GM18519 (cell line): Measurements from ENCODE around the gene ARHGAP30.
"Not testable (repeated sequence)": the region's sequence is repeated elsewhere in the genome, so short reads cannot be mapped to it uniquely, and the experiment has no call there.

Experiments used
- ATAC-seq: cut with Tn5 transposase; IDR thresholded peaks from one replicate; pipeline ENCODE4 v1.9.1; 2021; ENCODE audit warnings: mild to moderate bottlenecking, moderate library complexity; ENCODE audit not compliant: unreplicated experiment, low FRiP score

The ARHGAP30 gene

GRCh38 chr1:161071886-161072371 is 2.2 kb upstream of the ARHGAP30 start:
- no peak for ATAC-seq

GRCh38 chr1:161070761-161071160 is 1.1 kb upstream of the ARHGAP30 start:
- no peak for ATAC-seq

GRCh38 chr1:161069241-161069640 is 450 bp downstream of the ARHGAP30 start:
- no peak for ATAC-seq

GRCh38 chr1:161068306-161069234 is 1.1 kb downstream of the ARHGAP30 start:
- ATAC-seq: no peak

GRCh38 chr1:161066694-161067093 is 3.0 kb downstream of the ARHGAP30 start:
- no peak for ATAC-seq

GRCh38 chr1:161065681-161066080 is 4.0 kb downstream of the ARHGAP30 start:
- not testable (repeated sequence) for ATAC-seq

GRCh38 chr1:161063936-161064335 is 5.8 kb downstream of the ARHGAP30 start:
- not testable (repeated sequence) for ATAC-seq

GRCh38 chr1:161061419-161061818 is 8.3 kb downstream of the ARHGAP30 start:
- ATAC-seq: no peak

GRCh38 chr1:161059293-161059692 is 10.4 kb downstream of the ARHGAP30 start:
- ATAC-seq: no peak

- ATAC-seq: no peak
Measured at GRCh38 chr1:161054805-161055204, 14.9 kb downstream of the ARHGAP30 start.

GRCh38 chr1:161054232-161054631 is 15.5 kb downstream of the ARHGAP30 start:
- ATAC-seq: no peak

GRCh38 chr1:161052899-161053298 is 16.8 kb downstream of the ARHGAP30 start:
- no peak for ATAC-seq

- no peak for ATAC-seq
Measured at GRCh38 chr1:161051219-161051618, 18.5 kb downstream of the ARHGAP30 start.

- no peak for ATAC-seq
Measured at GRCh38 chr1:161048949-161049722, 20.6 kb downstream of the ARHGAP30 start.

- ATAC-seq: no peak
Measured at GRCh38 chr1:161047436-161048420, 22.0 kb downstream of the ARHGAP30 start.

GRCh38 chr1:161046605-161047228 is 23.0 kb downstream of the ARHGAP30 start:
- peak; percentile 40 for ATAC-seq

- ATAC-seq: peak; percentile 33
Measured at GRCh38 chr1:161045736-161046604, 23.7 kb downstream of the ARHGAP30 start, which contains the start of gene USF1. Gene USF1, minus strand, starts transcription at chr1:161045977. Its CDS starts 2,702 bp downstream, at chr1:161043275.

GRCh38 chr1:161044908-161045735 is 24.6 kb downstream of the ARHGAP30 start:
- ATAC-seq: no peak
